Measurements from ENCODE around the gene PFKFB3. TPM values are rescaled to one million over a fixed set of nuclear protein-coding genes. Genes with fewer than 3 reads are reported as not detected.

The PFKFB3 gene
- total RNA-seq, 1 donor from 2014 or later, result 52.4 TPM

GRCh38 chr10:6154566-6154965 lies 48.2 kb upstream of the PFKFB3 start:
- Histone ChIP-seq H3K4me3 (ENCODE audit: insufficient read depth, low read depth, low read length) (no peak overlapping the region), H3K4me1 (ENCODE audit: insufficient read depth, low read length) (peaks cover 6% of the 10 kb centered on the region), H3K9me3 (ENCODE audit: insufficient read depth, low read depth, low read length) (no peaks in the 10 kb centered on the region), H3K79me2 (ENCODE audit: insufficient read depth, low read length) (peaks cover 56% of the 10 kb centered on the region), H3K9ac (ENCODE audit: low read length) (no peak overlapping the region), H2AFZ (ENCODE audit: low read depth, low read length) (no peak overlapping the region), H3K4me2 (ENCODE audit: low read length) (no peak overlapping the region), H3K36me3 (ENCODE audit: insufficient read depth, low read length) (no peaks in the 10 kb centered on the region), H4K20me1 (ENCODE audit: insufficient read depth, low read length) (peaks cover 25% of the 10 kb centered on the region), H3K27me3 (ENCODE audit: insufficient read depth, low read length) (no peaks in the 10 kb centered on the region), H3K27ac (ENCODE audit: low read depth, low read length) (no peak overlapping the region)
- no peaks in the 10 kb centered on the region for H3K27me3 Mint-ChIP-seq (ENCODE audit: low read depth, unreplicated experiment)
- peaks cover 7% of the 10 kb centered on the region for H3K36me3 Mint-ChIP-seq (ENCODE audit: low read depth, unreplicated experiment)
- no peak overlapping the region for H3K4me3 Mint-ChIP-seq (ENCODE audit: unreplicated experiment)
- H3K9me3 Mint-ChIP-seq (ENCODE audit: unreplicated experiment), result no peaks in the 10 kb centered on the region
- peaks cover 7% of the 10 kb centered on the region for H3K4me1 Mint-ChIP-seq (ENCODE audit: low read depth, unreplicated experiment)
- no peak for FAIRE-seq
- H3K27ac Mint-ChIP-seq (ENCODE audit: unreplicated experiment), result no peak overlapping the region
- TF ChIP-seq CTCF (IDR thresholded peaks at IDR 0.05; ENCODE audit: insufficient read depth, low read depth, low read length) (no peak), EZH2 (IDR thresholded peaks at IDR 0.05; ENCODE audit: insufficient read depth, low read length) (no peak)
- DNase-seq (ENCODE audit: low read depth), result no peak

- Mint-ChIP-seq H3K27ac (ENCODE audit: unreplicated experiment) (no peak overlapping the region), H3K4me3 (ENCODE audit: unreplicated experiment) (no peak overlapping the region), H3K27me3 (ENCODE audit: low read depth, unreplicated experiment) (no peaks in the 10 kb centered on the region), H3K9me3 (ENCODE audit: unreplicated experiment) (no peaks in the 10 kb centered on the region), H3K36me3 (ENCODE audit: low read depth, unreplicated experiment) (no peaks in the 10 kb centered on the region), H3K4me1 (ENCODE audit: low read depth, unreplicated experiment) (peaks cover 14% of the 10 kb centered on the region)
- no peaks in the 10 kb centered on the region for H3K4me1 ChIP-seq (ENCODE audit: insufficient read depth, low read length)
- no peak overlapping the region for H2AFZ ChIP-seq (ENCODE audit: low read depth, low read length)
- TF ChIP-seq EZH2 (IDR thresholded peaks at IDR 0.05; ENCODE audit: insufficient read depth, low read length) (no peak), CTCF (IDR thresholded peaks at IDR 0.05; ENCODE audit: insufficient read depth, low read depth, low read length) (no peak)
- no peaks in the 10 kb centered on the region for H3K36me3 ChIP-seq (ENCODE audit: insufficient read depth, low read length)
- no peak overlapping the region for H3K4me3 ChIP-seq (ENCODE audit: insufficient read depth, low read depth, low read length)
- H3K79me2 ChIP-seq (ENCODE audit: insufficient read depth, low read length), result peaks cover 53% of the 10 kb centered on the region
- H3K27ac ChIP-seq (ENCODE audit: low read depth, low read length), result peak overlapping the region; percentile 93
- FAIRE-seq, result no peak
- no peaks in the 10 kb centered on the region for H3K27me3 ChIP-seq (ENCODE audit: insufficient read depth, low read length)
- no peaks in the 10 kb centered on the region for H4K20me1 ChIP-seq (ENCODE audit: insufficient read depth, low read length)
- H3K9ac ChIP-seq (ENCODE audit: low read length), result peak overlapping the region; percentile 14
- H3K4me2 ChIP-seq (ENCODE audit: low read length), result no peak overlapping the region
- no peak for DNase-seq (ENCODE audit: low read depth)
- H3K9me3 ChIP-seq (ENCODE audit: insufficient read depth, low read depth, low read length), result no peaks in the 10 kb centered on the region
Measured at GRCh38 chr10:6158276-6158675, 44.5 kb upstream of the PFKFB3 start.

- TF ChIP-seq CTCF (IDR thresholded peaks at IDR 0.05; ENCODE audit: insufficient read depth, low read depth, low read length) (no peak), EZH2 (IDR thresholded peaks at IDR 0.05; ENCODE audit: insufficient read depth, low read length) (no peak)
- H3K4me1 ChIP-seq (ENCODE audit: insufficient read depth, low read length), result peaks cover 9% of the 10 kb centered on the region
- H3K27ac Mint-ChIP-seq (ENCODE audit: unreplicated experiment), result no peak overlapping the region
- H3K4me2 ChIP-seq (ENCODE audit: low read length), result no peak overlapping the region
- H3K4me3 Mint-ChIP-seq (ENCODE audit: unreplicated experiment), result no peak overlapping the region
- peaks cover 68% of the 10 kb centered on the region for H3K79me2 ChIP-seq (ENCODE audit: insufficient read depth, low read length)
- H3K9me3 Mint-ChIP-seq (ENCODE audit: unreplicated experiment), result no peaks in the 10 kb centered on the region
- FAIRE-seq (no peak), DNase-seq (ENCODE audit: low read depth) (no peak)
- H3K4me3 ChIP-seq (ENCODE audit: insufficient read depth, low read depth, low read length), result no peak overlapping the region
- no peak overlapping the region for H3K27ac ChIP-seq (ENCODE audit: low read depth, low read length)
- peaks cover 25% of the 10 kb centered on the region for H3K4me1 Mint-ChIP-seq (ENCODE audit: low read depth, unreplicated experiment)
- no peaks in the 10 kb centered on the region for H3K36me3 ChIP-seq (ENCODE audit: insufficient read depth, low read length)
- H3K36me3 Mint-ChIP-seq (ENCODE audit: low read depth, unreplicated experiment), result no peaks in the 10 kb centered on the region
- no peak overlapping the region for H3K9ac ChIP-seq (ENCODE audit: low read length)
- H3K27me3 ChIP-seq (ENCODE audit: insufficient read depth, low read length), result no peaks in the 10 kb centered on the region
- no peaks in the 10 kb centered on the region for H3K9me3 ChIP-seq (ENCODE audit: insufficient read depth, low read depth, low read length)
- H3K27me3 Mint-ChIP-seq (ENCODE audit: low read depth, unreplicated experiment), result no peaks in the 10 kb centered on the region
- no peak overlapping the region for H2AFZ ChIP-seq (ENCODE audit: low read depth, low read length)
- H4K20me1 ChIP-seq (ENCODE audit: insufficient read depth, low read length), result peaks cover 10% of the 10 kb centered on the region
Measured at GRCh38 chr10:6161921-6162320, 40.8 kb upstream of the PFKFB3 start.

Data from astrocyte (in vitro differentiated cells and primary cell).